Peyer's patch (tissue), 4 donors: ENCODE results near the gene TRPV4. TPM values are rescaled to one million over a fixed set of nuclear protein-coding genes. Genes with fewer than 3 reads are reported as not detected.

Experiments
- DNase-seq, 3 donors: peaks; one replicate each; pipeline ENCODE4 v3.0.0-alpha.2; 2017 to 2019
- H3K27ac ChIP-seq, 4 donors: fragments of 200-600 bp; sonication (generic); one replicate each; pipeline ENCODE4 v1.5.1; 2016 to 2019
- H3K27me3 ChIP-seq, 2 donors: fragments of 200-600 bp; sonication (generic); one replicate each; pipeline ENCODE4 v1.5.1; 2019
- H3K36me3 ChIP-seq, 3 donors: fragments of 200-600 bp; sonication (generic); one replicate each; pipeline ENCODE4 v1.5.1; 2016 to 2019
- H3K4me1 ChIP-seq, 4 donors: fragments of 200-600 bp; sonication (generic); one replicate each; pipeline ENCODE4 v1.5.1; 2016 to 2019
- H3K4me3 ChIP-seq, 4 donors: fragments of 200-600 bp; sonication (generic); 1 replicate in 3 of 4; 2 replicates in 1 of 4; pipeline ENCODE4 v1.5.1; 2016 to 2019; ENCODE audit warnings: mild to moderate bottlenecking in 1 of 4
- H3K9me3 ChIP-seq, 4 donors: fragments of 200-600 bp; sonication (generic); one replicate each; pipeline ENCODE4 v1.5.1; 2016 to 2019; ENCODE audit warnings: mild to moderate bottlenecking in 1 of 4
- POLR2A ChIP-seq, 2 donors: fragments of 450-650 bp; IDR thresholded peaks; one replicate each; pipeline ENCODE4 v1.5.1; 2017; ENCODE audit warnings: antibody characterized with exemption in 2 of 2, mild to moderate bottlenecking in 2 of 2, moderate library complexity in 2 of 2
- total RNA-seq, 4 donors: library from RNA; depleted of rRNA; stranded (reverse); fragments of >200 nt; gene quantifications; one replicate each; pipeline ENCODE4 v1.1.0, GENCODE V29; 2016
- TF ChIP-seq, protein P1 (sequence below), 6 experiments: fragments of 450-650 bp in 4 of 6; fragments of 200-600 bp in 2 of 6; sonication (generic) in 1 of 6; IDR thresholded peaks; one replicate each; pipeline ENCODE4 v1.5.1; 2017 to 2019; ENCODE audit warnings: antibody characterized with exemption in 6 of 6, mild to moderate bottlenecking in 3 of 6, moderate library complexity in 1 of 6

The TRPV4 gene
- total RNA-seq, 4 donors from 2014 or later = 0.27 to 0.57 TPM; not detected in 2

DNA sequence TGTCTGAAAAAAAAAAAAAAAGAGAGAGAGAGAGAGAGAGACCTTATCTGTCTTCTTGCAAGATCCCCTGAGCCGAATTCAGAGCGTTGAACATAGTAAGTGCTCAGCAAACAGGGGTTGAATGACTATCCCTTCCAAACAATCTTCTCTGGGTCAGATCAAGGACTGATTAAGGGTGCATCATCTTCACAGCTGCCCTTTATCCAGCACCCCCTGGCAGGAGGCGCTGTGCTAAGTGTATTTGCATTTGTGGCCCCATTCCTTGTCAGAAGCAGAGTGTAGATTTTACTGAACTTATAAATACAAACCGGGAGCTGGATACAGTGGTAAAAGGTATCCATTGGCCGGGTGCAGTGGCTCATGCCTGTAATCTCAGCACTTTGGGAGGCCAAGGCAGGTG lies 8.8 kb upstream of the TRPV4 start:
- H3K36me3 ChIP-seq = no peaks in the 10 kb centered on the region
- TF ChIP-seq, protein P1, sequence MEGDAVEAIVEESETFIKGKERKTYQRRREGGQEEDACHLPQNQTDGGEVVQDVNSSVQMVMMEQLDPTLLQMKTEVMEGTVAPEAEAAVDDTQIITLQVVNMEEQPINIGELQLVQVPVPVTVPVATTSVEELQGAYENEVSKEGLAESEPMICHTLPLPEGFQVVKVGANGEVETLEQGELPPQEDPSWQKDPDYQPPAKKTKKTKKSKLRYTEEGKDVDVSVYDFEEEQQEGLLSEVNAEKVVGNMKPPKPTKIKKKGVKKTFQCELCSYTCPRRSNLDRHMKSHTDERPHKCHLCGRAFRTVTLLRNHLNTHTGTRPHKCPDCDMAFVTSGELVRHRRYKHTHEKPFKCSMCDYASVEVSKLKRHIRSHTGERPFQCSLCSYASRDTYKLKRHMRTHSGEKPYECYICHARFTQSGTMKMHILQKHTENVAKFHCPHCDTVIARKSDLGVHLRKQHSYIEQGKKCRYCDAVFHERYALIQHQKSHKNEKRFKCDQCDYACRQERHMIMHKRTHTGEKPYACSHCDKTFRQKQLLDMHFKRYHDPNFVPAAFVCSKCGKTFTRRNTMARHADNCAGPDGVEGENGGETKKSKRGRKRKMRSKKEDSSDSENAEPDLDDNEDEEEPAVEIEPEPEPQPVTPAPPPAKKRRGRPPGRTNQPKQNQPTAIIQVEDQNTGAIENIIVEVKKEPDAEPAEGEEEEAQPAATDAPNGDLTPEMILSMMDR (IDR thresholded peaks at IDR 0.05) = no peak
- no peak for TF ChIP-seq POLR2A (IDR thresholded peaks at IDR 0.05)
- H3K27ac ChIP-seq = no peak overlapping the region

DNA sequence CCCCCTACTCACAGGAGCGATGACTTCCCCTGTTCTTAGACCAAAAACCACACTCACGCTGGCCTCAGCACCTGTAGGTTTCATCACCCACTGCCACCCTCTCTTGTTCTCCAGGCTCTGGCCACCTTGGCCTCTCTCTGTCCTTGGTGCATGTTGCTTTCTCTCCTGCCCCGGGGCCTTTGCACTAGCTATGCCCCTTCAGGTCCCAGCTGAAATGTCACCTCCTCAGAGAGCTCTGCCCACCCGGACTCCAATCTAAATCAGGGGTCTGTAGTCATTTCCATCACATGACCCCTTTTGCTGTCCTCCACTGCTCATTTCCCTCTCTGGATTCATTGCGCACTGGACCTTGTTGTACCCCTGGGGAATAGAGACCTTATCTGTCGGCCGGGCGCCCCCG lies 8.2 kb upstream of the TRPV4 start:
- Histone ChIP-seq H3K9me3 (no peaks in the 10 kb centered on the region), H3K27ac (no peak overlapping the region), H3K36me3 (no peaks in the 10 kb centered on the region), H3K27me3 (no peaks in the 10 kb centered on the region), H3K4me3 (no peak overlapping the region), H3K4me1 (peaks cover 0 to 8% (median 3%) of the 10 kb centered on the region in 4 donors)
- no peak for DNase-seq
- no peak for TF ChIP-seq POLR2A (IDR thresholded peaks at IDR 0.05)
- TF ChIP-seq, protein P1 (IDR thresholded peaks at IDR 0.05) = no peak

More for the DNA sequence above, 8.8 kb upstream of the TRPV4 start:
- Histone ChIP-seq H3K4me3 (no peak overlapping the region), H3K4me1 (peaks cover 0 to 8% (median 3%) of the 10 kb centered on the region in 4 donors), H3K27me3 (no peaks in the 10 kb centered on the region), H3K9me3 (no peaks in the 10 kb centered on the region)
- DNase-seq = no peak

DNA sequence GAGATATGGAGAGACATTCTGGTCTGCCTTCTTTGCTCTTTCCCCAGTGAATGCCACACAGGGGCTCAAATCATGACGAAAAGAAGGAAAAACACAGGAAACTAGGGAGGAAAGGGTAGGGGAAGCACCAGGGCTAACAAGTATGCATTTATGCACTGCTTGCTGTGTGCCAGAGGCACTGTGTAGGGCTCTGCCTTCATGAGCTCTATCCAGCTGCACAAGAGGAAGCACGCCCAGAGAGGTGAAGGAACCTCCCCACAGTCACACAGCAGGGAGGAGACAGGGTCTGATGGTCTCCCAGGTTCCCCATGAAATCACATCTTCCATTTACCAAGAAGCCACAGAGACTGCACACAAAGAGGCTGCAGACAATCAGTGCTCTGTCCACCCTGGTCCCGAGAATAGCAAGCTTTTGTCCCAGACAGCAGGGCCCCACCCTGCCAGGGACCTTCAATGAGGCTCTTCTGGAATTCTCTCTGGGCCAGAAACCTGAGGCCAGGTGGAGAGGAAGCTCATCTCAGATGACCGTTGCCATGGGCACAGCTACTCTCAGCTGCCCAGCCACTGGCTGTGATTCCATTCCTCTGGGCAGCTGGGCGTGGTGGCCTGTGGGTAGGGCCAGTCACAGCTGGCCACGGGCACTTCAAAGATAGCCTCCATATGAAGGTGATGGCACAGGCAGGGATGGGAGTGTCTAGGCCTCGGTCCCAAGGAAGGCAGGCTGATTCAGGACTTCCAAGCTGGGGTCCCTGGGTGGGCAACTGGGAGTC lies 7.3 kb upstream of the TRPV4 start:
- H3K4me1 ChIP-seq = peaks cover 0 to 5% (median 2%) of the 10 kb centered on the region in 4 donors
- no peaks in the 10 kb centered on the region for H3K9me3 ChIP-seq
- no peak overlapping the region for H3K27ac ChIP-seq
- no peak for TF ChIP-seq POLR2A (IDR thresholded peaks at IDR 0.05)
- TF ChIP-seq, protein P1 (IDR thresholded peaks at IDR 0.05) = no peak
- no peaks in the 10 kb centered on the region for H3K36me3 ChIP-seq
- peak in 1 of 3 donors; percentile 53 for DNase-seq
- H3K4me3 ChIP-seq = no peak overlapping the region
- H3K27me3 ChIP-seq = no peaks in the 10 kb centered on the region

DNA sequence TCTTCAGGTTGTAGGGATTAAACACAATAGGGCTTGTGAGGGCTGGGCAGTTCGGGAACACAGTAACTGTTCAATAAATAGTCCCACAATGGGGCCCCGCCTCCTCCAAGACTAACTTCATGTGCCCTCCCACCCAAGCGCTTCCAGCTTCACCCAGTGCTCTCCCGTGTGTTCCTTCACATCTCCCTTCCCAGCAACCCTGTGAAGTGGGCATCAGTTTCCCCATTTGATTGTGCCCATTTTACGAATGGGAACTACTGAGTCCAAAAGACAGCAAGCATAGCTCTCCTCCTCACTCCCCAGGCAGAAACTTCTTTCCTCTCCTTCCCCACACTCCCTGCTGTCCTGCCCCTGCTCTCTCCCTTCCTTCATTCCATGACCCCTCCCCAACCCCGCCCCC lies 6.2 kb upstream of the TRPV4 start:
- Histone ChIP-seq H3K36me3 (no peaks in the 10 kb centered on the region), H3K4me1 (no peaks in the 10 kb centered on the region), H3K27ac (no peak overlapping the region), H3K9me3 (no peaks in the 10 kb centered on the region), H3K27me3 (no peaks in the 10 kb centered on the region), H3K4me3 (no peak overlapping the region)
- DNase-seq = no peak
- no peak for TF ChIP-seq POLR2A (IDR thresholded peaks at IDR 0.05)
- TF ChIP-seq, protein P1 (IDR thresholded peaks at IDR 0.05) = no peak

DNA sequence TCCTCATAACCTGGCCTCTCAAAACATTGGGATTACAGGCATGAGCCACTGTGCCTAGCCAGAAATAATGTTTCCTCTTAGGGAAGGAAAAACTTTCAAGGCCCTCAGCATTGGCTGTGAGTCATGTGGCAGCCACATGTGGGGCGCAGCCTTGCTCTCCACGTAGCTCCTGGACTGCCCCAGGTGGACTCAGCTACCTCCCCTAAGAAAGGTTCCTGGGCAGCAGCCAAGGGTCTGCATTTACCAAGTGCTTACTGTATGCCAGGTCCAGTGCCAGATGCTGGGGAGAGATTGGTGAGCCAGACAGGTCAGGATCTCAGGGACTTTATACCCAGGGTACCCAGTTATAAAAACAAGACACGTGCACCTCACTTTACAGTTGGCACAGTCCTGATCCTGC lies 3.7 kb upstream of the TRPV4 start:
- TF ChIP-seq, protein P1 (IDR thresholded peaks at IDR 0.05) = no peak
- TF ChIP-seq POLR2A (IDR thresholded peaks at IDR 0.05) = no peak
- Histone ChIP-seq H3K27ac (no peak overlapping the region), H3K4me3 (no peak overlapping the region), H3K9me3 (no peaks in the 10 kb centered on the region), H3K27me3 (no peaks in the 10 kb centered on the region), H3K4me1 (peaks cover 0 to 5% (median 0%) of the 10 kb centered on the region in 4 donors), H3K36me3 (no peaks in the 10 kb centered on the region)
- DNase-seq = peak in 1 of 3 donors; percentile 62
